ENCODE results near the gene KLC1.

The KLC1 gene

GRCh38 chr14:103721334-103722120 is 92.5 kb downstream of the KLC1 start:
- DNase-seq (ENCODE audit: low spot score) = no peak

GRCh38 chr14:103723748-103724081 is 94.7 kb downstream of the KLC1 start:
- DNase-seq (ENCODE audit: low spot score) = no peak

GRCh38 chr14:103724116-103724515 is 95.1 kb downstream of the KLC1 start:
- DNase-seq (ENCODE audit: low spot score) = no peak

- DNase-seq (ENCODE audit: low spot score) = no peak
Observed at GRCh38 chr14:103725001-103725682, 96.1 kb downstream of the KLC1 start.

GRCh38 chr14:103725739-103726395 is 96.9 kb downstream of the KLC1 start:
- no peak for DNase-seq (ENCODE audit: low spot score)

- DNase-seq (ENCODE audit: low spot score) = no peak
Observed at GRCh38 chr14:103726474-103726873, 97.5 kb downstream of the KLC1 start.

GRCh38 chr14:103727313-103727980 is 98.4 kb downstream of the KLC1 start:
- DNase-seq (ENCODE audit: low spot score) = no peak

- no peak for DNase-seq (ENCODE audit: low spot score)
Observed at GRCh38 chr14:103728141-103728540, 99.1 kb downstream of the KLC1 start.

- DNase-seq (ENCODE audit: low spot score) = no peak
Observed at GRCh38 chr14:103728721-103729120, 99.7 kb downstream of the KLC1 start.

GRCh38 chr14:103729496-103730448 is 100.8 kb downstream of the KLC1 start:
- DNase-seq (ENCODE audit: low spot score) = no peak

- DNase-seq (ENCODE audit: low spot score) = no peak
Observed at GRCh38 chr14:103730490-103731035, 101.6 kb downstream of the KLC1 start.

- no peak for DNase-seq (ENCODE audit: low spot score)
Observed at GRCh38 chr14:103731481-103731880, 102.5 kb downstream of the KLC1 start.

GRCh38 chr14:103731916-103732867 is 103.2 kb downstream of the KLC1 start:
- DNase-seq (ENCODE audit: low spot score) = no peak

GRCh38 chr14:103732868-103733620 is 104.0 kb downstream of the KLC1 start:
- no peak for DNase-seq (ENCODE audit: low spot score)

GRCh38 chr14:103733651-103734050 is 104.6 kb downstream of the KLC1 start:
- no peak for DNase-seq (ENCODE audit: low spot score)

- no peak for DNase-seq (ENCODE audit: low spot score)
Observed at GRCh38 chr14:103734081-103734888, 105.3 kb downstream of the KLC1 start.

- DNase-seq (ENCODE audit: low spot score) = no peak
Observed at GRCh38 chr14:103735022-103735421, 106.0 kb downstream of the KLC1 start.

- DNase-seq (ENCODE audit: low spot score) = no peak
Observed at GRCh38 chr14:103735439-103735814, 106.4 kb downstream of the KLC1 start.
